GM21723 (cell line): ENCODE measurements around the gene PDE4B.

Source experiments
- ATAC-seq: cut with Tn5 transposase; IDR thresholded peaks from one replicate; pipeline ENCODE4 v1.9.1; 2021; ENCODE audit warnings: mild to moderate bottlenecking, moderate library complexity; ENCODE audit not compliant: unreplicated experiment

PDE4B gene

GRCh38 chr1:66226985-66227384 is 434.3 kb downstream of the PDE4B start:
- ATAC-seq: no peak

- ATAC-seq: no peak
Observed at GRCh38 chr1:66227966-66228365, 435.3 kb downstream of the PDE4B start.

GRCh38 chr1:66231217-66231616 is 438.5 kb downstream of the PDE4B start:
- no peak for ATAC-seq

GRCh38 chr1:66231681-66232463 is 439.2 kb downstream of the PDE4B start:
- ATAC-seq: no peak

- no peak for ATAC-seq
Observed at GRCh38 chr1:66237042-66237441, 444.3 kb downstream of the PDE4B start.

- no peak for ATAC-seq
Observed at GRCh38 chr1:66237722-66238479, 445.2 kb downstream of the PDE4B start.

GRCh38 chr1:66239834-66240233 is 447.1 kb downstream of the PDE4B start:
- no peak for ATAC-seq

GRCh38 chr1:66240491-66241484 is 448.1 kb downstream of the PDE4B start:
- no peak for ATAC-seq

- peak; percentile 68 for ATAC-seq
Observed at GRCh38 chr1:66242646-66243547, 450.2 kb downstream of the PDE4B start.

- ATAC-seq: no peak
Observed at GRCh38 chr1:66243548-66244130, 450.9 kb downstream of the PDE4B start.

GRCh38 chr1:66244429-66244828 is 451.7 kb downstream of the PDE4B start:
- ATAC-seq: no peak

- no peak for ATAC-seq
Observed at GRCh38 chr1:66245691-66246090, 453.0 kb downstream of the PDE4B start.

- ATAC-seq: no peak
Observed at GRCh38 chr1:66246351-66247269, 453.9 kb downstream of the PDE4B start.

GRCh38 chr1:66247415-66248208 is 454.9 kb downstream of the PDE4B start:
- ATAC-seq: peak; percentile 72

GRCh38 chr1:66248257-66248656 is 455.6 kb downstream of the PDE4B start:
- no peak for ATAC-seq

- ATAC-seq: no peak
Observed at GRCh38 chr1:66248746-66249145, 456.1 kb downstream of the PDE4B start.

GRCh38 chr1:66250075-66250474 is 457.4 kb downstream of the PDE4B start:
- no peak for ATAC-seq

GRCh38 chr1:66250478-66250877 is 457.8 kb downstream of the PDE4B start:
- ATAC-seq: no peak
